H1 (cell line): ENCODE results near the gene UBAC1.

Experiments
- BCL11A ChIP-seq, 2 experiments: IDR thresholded peaks; one replicate each; pipeline ENCODE4 v1.6.1; 2011; ENCODE audit warnings: low read depth in 2 of 2, low read length in 2 of 2, mild to moderate bottlenecking in 2 of 2
- CEBPB ChIP-seq: IDR thresholded peaks from 2 replicates; pipeline ENCODE4 v1.6.1; 2012; ENCODE audit warnings: low read depth, low read length
- CTBP2 ChIP-seq: IDR thresholded peaks from 2 replicates; pipeline ENCODE4 v1.7.0; 2011; ENCODE audit warnings: borderline replicate concordance, mild to moderate bottlenecking, moderate library complexity, mixed read lengths, low read length; ENCODE audit not compliant: insufficient read depth, insufficient read length
- CTCF ChIP-seq, 3 experiments: IDR thresholded peaks; 1 replicate in 2 of 3; 2 replicates in 1 of 3; pipeline versions ENCODE4 v1.5.1 to v1.6.1; 2011; ENCODE audit warnings: low read length in 3 of 3, mild to moderate bottlenecking in 3 of 3, inconsistent platforms in 2 of 3, low read depth in 1 of 3, moderate library complexity in 1 of 3; ENCODE audit not compliant: insufficient read depth in 1 of 3; ENCODE audit errors: control extremely low read depth in 1 of 3
- PHF8 ChIP-seq: fragments of 200-600 bp; sonication (generic); conservative IDR thresholded peaks from 2 replicates; pipeline ENCODE4 v1.7.1; 2012; ENCODE audit warnings: low read depth, mild to moderate bottlenecking, inconsistent platforms, low read length, moderate library complexity
- POLR2A ChIP-seq, 2 experiments: IDR thresholded peaks; 1 replicate in 1 of 2; 2 replicates in 1 of 2; pipeline ENCODE4 v1.6.1; 2011; ENCODE audit warnings: low read depth in 2 of 2, low read length in 2 of 2, mild to moderate bottlenecking in 2 of 2; ENCODE audit errors: control extremely low read depth in 1 of 2
- RBBP5 ChIP-seq: IDR thresholded peaks from 2 replicates; pipeline ENCODE4 v1.7.1; 2012; ENCODE audit warnings: low read depth, mild to moderate bottlenecking, inconsistent platforms, low read length, moderate library complexity, borderline replicate concordance
- TCF12 ChIP-seq: IDR thresholded peaks from 2 replicates; pipeline ENCODE4 v1.6.1; 2011; ENCODE audit warnings: low read depth, mild to moderate bottlenecking, low read length

- TF ChIP-seq CTCF (IDR thresholded peaks at IDR 0.05; ENCODE audit: control extremely low read depth in 1 of 3, insufficient read depth in 1 of 3, low read depth in 1 of 3, low read length in 3 of 3) (no peak), CEBPB (no peak), POLR2A (IDR thresholded peaks at IDR 0.05; ENCODE audit: control extremely low read depth in 1 of 2, low read depth in 2 of 2, low read length in 2 of 2) (no peak), BCL11A (IDR thresholded peaks at IDR 0.05; ENCODE audit: low read depth in 2 of 2, low read length in 2 of 2) (no peak), RBBP5 (no peak), TCF12 (no peak), PHF8 (no peak), CTBP2 (no peak)
Observed at GRCh38 chr9:135988493-135988892, 27.3 kb upstream of the UBAC1 start.
